Ishikawa (cell line): ENCODE results near the gene WWC1.

Experiments used
- CEBPB ChIP-seq: IDR thresholded peaks from 2 replicates; pipeline ENCODE4 v1.6.1; 2012
- EGR1 ChIP-seq: IDR thresholded peaks from 2 replicates; pipeline ENCODE4 v1.6.1; 2012
- EP300 ChIP-seq: IDR thresholded peaks from 2 replicates; pipeline ENCODE4 v1.6.1; 2012; ENCODE audit warnings: borderline replicate concordance
- FOXM1 ChIP-seq: IDR thresholded peaks from 2 replicates; pipeline ENCODE4 v1.6.1; 2012; ENCODE audit warnings: low read depth, borderline replicate concordance
- TAF1 ChIP-seq: IDR thresholded peaks from 2 replicates; pipeline ENCODE4 v1.6.1; 2012; ENCODE audit warnings: low read depth, mild to moderate bottlenecking
- TF ChIP-seq, protein P1 (sequence below): IDR thresholded peaks from 2 replicates; pipeline ENCODE4 v1.6.1; 2012; ENCODE audit warnings: low read depth, mild to moderate bottlenecking

DNA sequence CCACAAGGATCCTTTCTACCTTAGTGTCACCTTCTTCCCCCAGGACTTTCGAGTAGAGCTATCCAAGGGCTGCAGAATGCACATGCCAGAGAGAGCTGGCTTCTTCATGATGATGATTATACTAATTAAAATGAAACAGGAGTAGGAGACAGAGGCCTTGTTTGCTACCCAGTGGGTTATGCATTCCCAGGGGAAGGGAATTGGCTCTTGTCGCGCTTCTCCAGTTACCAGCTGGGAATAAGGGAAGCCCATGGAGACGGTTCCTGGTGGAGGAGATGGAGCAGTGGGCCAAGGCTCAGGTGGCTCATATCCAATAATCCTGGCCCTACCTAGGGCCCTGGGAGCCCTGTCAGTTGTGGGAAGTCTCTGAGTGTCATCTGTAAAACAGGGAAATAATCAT lies 65.1 kb downstream of the WWC1 start:
- TF ChIP-seq EP300 (no peak), CEBPB (no peak), FOXM1 (no peak), EGR1 (no peak), TAF1 (no peak)
- TF ChIP-seq, protein P1, sequence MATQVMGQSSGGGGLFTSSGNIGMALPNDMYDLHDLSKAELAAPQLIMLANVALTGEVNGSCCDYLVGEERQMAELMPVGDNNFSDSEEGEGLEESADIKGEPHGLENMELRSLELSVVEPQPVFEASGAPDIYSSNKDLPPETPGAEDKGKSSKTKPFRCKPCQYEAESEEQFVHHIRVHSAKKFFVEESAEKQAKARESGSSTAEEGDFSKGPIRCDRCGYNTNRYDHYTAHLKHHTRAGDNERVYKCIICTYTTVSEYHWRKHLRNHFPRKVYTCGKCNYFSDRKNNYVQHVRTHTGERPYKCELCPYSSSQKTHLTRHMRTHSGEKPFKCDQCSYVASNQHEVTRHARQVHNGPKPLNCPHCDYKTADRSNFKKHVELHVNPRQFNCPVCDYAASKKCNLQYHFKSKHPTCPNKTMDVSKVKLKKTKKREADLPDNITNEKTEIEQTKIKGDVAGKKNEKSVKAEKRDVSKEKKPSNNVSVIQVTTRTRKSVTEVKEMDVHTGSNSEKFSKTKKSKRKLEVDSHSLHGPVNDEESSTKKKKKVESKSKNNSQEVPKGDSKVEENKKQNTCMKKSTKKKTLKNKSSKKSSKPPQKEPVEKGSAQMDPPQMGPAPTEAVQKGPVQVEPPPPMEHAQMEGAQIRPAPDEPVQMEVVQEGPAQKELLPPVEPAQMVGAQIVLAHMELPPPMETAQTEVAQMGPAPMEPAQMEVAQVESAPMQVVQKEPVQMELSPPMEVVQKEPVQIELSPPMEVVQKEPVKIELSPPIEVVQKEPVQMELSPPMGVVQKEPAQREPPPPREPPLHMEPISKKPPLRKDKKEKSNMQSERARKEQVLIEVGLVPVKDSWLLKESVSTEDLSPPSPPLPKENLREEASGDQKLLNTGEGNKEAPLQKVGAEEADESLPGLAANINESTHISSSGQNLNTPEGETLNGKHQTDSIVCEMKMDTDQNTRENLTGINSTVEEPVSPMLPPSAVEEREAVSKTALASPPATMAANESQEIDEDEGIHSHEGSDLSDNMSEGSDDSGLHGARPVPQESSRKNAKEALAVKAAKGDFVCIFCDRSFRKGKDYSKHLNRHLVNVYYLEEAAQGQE, result no peak
